Large intestine (tissue), 3 donors: ENCODE results near the gene ICA1. TPM values are rescaled to one million over a fixed set of nuclear protein-coding genes. Genes with fewer than 3 reads are reported as not detected.

Experiments
- DNase-seq, 2 donors: peaks; one replicate each; pipeline versions ENCODE4 v3.0.0 to v3.0.0-alpha.2; 2013
- H3K27ac ChIP-seq: one replicate; pipeline ENCODE4 v1.5.1; 2013; ENCODE audit warnings: low read length
- H3K27me3 ChIP-seq: 2 replicates; pipeline ENCODE4 v1.6.1; 2013; ENCODE audit warnings: low read length; ENCODE audit not compliant: control insufficient read depth, insufficient read depth
- H3K36me3 ChIP-seq: 2 replicates; pipeline ENCODE4 v1.6.1; 2013; ENCODE audit warnings: low read length; ENCODE audit not compliant: control insufficient read depth, insufficient read depth
- H3K4me1 ChIP-seq: one replicate; pipeline ENCODE4 v1.6.1; 2013; ENCODE audit warnings: low read length; ENCODE audit not compliant: control insufficient read depth, insufficient read depth
- H3K4me3 ChIP-seq: one replicate; pipeline ENCODE4 v1.5.1; 2013; ENCODE audit warnings: low read length
- H3K9me3 ChIP-seq: one replicate; pipeline ENCODE4 v1.6.1; 2013; ENCODE audit warnings: mild to moderate bottlenecking, low read depth, low read length, moderate library complexity; ENCODE audit not compliant: control insufficient read depth
- WGBS: methylation state at CpG from one replicate; pipeline ENCODE4 v1.1.5; 2013; ENCODE audit warnings: low lambda C conversion rate; ENCODE audit not compliant: insufficient coverage; 5-methylcytosine and 5-hydroxymethylcytosine counted together
- polyA plus RNA-seq: library from polyadenylated mRNA; unstranded; fragments of 120-200 nt; gene quantifications from one replicate; pipeline ENCODE4 v1.2.1, GENCODE V29; 2013

Gene ICA1
- polyA plus RNA-seq, 1 donor: 51.6 TPM

GRCh38 chr7:8134089-8134733 is 127.8 kb downstream of the ICA1 start:
- Histone ChIP-seq H3K9me3 (no peaks in the 10 kb centered on the region), H3K4me3 (no peak overlapping the region), H3K4me1 (no peaks in the 10 kb centered on the region), H3K36me3 (peaks cover 3% of the 10 kb centered on the region), H3K27ac (no peak overlapping the region), H3K27me3 (no peaks in the 10 kb centered on the region)
- WGBS: 53% methylated on average over 4 of the region's 10 CpGs
- no peak for DNase-seq

GRCh38 chr7:8133188-8133848 is 128.6 kb downstream of the ICA1 start:
- no peaks in the 10 kb centered on the region for H3K4me1 ChIP-seq
- H3K36me3 ChIP-seq: peaks cover 3% of the 10 kb centered on the region
- no peak overlapping the region for H3K4me3 ChIP-seq
- no peaks in the 10 kb centered on the region for H3K27me3 ChIP-seq
- no peaks in the 10 kb centered on the region for H3K9me3 ChIP-seq
- H3K27ac ChIP-seq: no peak overlapping the region
- WGBS: 100% methylated on average over 1 of the region's 2 CpGs
- DNase-seq: no peak

GRCh38 chr7:8131694-8132605 is 130.0 kb downstream of the ICA1 start:
- Histone ChIP-seq H3K4me1 (no peaks in the 10 kb centered on the region), H3K4me3 (no peak overlapping the region), H3K27ac (no peak overlapping the region), H3K9me3 (no peaks in the 10 kb centered on the region), H3K27me3 (no peaks in the 10 kb centered on the region), H3K36me3 (peaks cover 4% of the 10 kb centered on the region)
- peak in 1 of 2 donors; percentile 25 for DNase-seq
- 87% methylated on average over 3 of the region's 5 CpGs for WGBS

GRCh38 chr7:8130663-8131062 is 131.3 kb downstream of the ICA1 start:
- Histone ChIP-seq H3K4me3 (no peak overlapping the region), H3K27ac (no peak overlapping the region), H3K4me1 (no peaks in the 10 kb centered on the region), H3K9me3 (no peaks in the 10 kb centered on the region), H3K27me3 (no peaks in the 10 kb centered on the region), H3K36me3 (peaks cover 8% of the 10 kb centered on the region)
- no peak for DNase-seq
- WGBS: no CpG with 5 or more reads among the region's 1 CpG

GRCh38 chr7:8129318-8129659 is 132.7 kb downstream of the ICA1 start:
- no peak for DNase-seq
- whole genome bisulfite sequencing: no CpG with 5 or more reads among the region's 1 CpG
- Histone ChIP-seq H3K9me3 (no peaks in the 10 kb centered on the region), H3K27ac (no peak overlapping the region), H3K27me3 (no peaks in the 10 kb centered on the region), H3K36me3 (peaks cover 13% of the 10 kb centered on the region), H3K4me1 (no peaks in the 10 kb centered on the region), H3K4me3 (no peak overlapping the region)

- Histone ChIP-seq H3K27ac (no peak overlapping the region), H3K27me3 (no peaks in the 10 kb centered on the region), H3K4me3 (no peak overlapping the region), H3K4me1 (no peaks in the 10 kb centered on the region), H3K9me3 (no peaks in the 10 kb centered on the region), H3K36me3 (peaks cover 13% of the 10 kb centered on the region)
- WGBS: 100% methylated on average over 2 of the region's 12 CpGs
- DNase-seq: no peak
Measured at GRCh38 chr7:8128449-8129317, 133.3 kb downstream of the ICA1 start.

- Histone ChIP-seq H3K36me3 (peaks cover 21% of the 10 kb centered on the region), H3K9me3 (no peaks in the 10 kb centered on the region), H3K4me1 (no peaks in the 10 kb centered on the region), H3K27me3 (no peaks in the 10 kb centered on the region), H3K27ac (no peak overlapping the region), H3K4me3 (no peak overlapping the region)
- DNase-seq: peak; percentile 23 to 49
- no CpG with 5 or more reads among the region's 2 CpGs for WGBS
Measured at GRCh38 chr7:8126601-8127167, 135.3 kb downstream of the ICA1 start.

- peaks cover 25% of the 10 kb centered on the region for H3K36me3 ChIP-seq
- H3K4me3 ChIP-seq: no peak overlapping the region
- H3K27ac ChIP-seq: no peak overlapping the region
- peak in 1 of 2 donors; percentile 17 for DNase-seq
- H3K9me3 ChIP-seq: no peaks in the 10 kb centered on the region
- no CpG with 5 or more reads among the region's 8 CpGs for WGBS
- H3K4me1 ChIP-seq: no peaks in the 10 kb centered on the region
- no peaks in the 10 kb centered on the region for H3K27me3 ChIP-seq
Measured at GRCh38 chr7:8125680-8126444, 136.1 kb downstream of the ICA1 start.

GRCh38 chr7:8121243-8121642 is 140.7 kb downstream of the ICA1 start:
- peaks cover 36% of the 10 kb centered on the region for H3K36me3 ChIP-seq

More at GRCh38 chr7:8121243-8121642, 140.7 kb downstream of the ICA1 start:
- H3K4me1 ChIP-seq: no peaks in the 10 kb centered on the region
- H3K27ac ChIP-seq: no peak overlapping the region
- DNase-seq: no peak
- no peak overlapping the region for H3K4me3 ChIP-seq
- H3K27me3 ChIP-seq: no peaks in the 10 kb centered on the region
- no peaks in the 10 kb centered on the region for H3K9me3 ChIP-seq
- 100% methylated on average over 2 of the region's 3 CpGs for WGBS
